Suprapubic skin (tissue), 4 donors: ENCODE measurements around the gene ST3GAL4. TPM values are rescaled to one million over a fixed set of nuclear protein-coding genes. Genes with fewer than 3 reads are reported as not detected.

ENCODE experiments used
- DNase-seq, 2 donors: peaks; one replicate each; pipeline ENCODE4 v3.0.0-alpha.2; 2019; ENCODE audit warnings: low spot score in 2 of 2
- H3K27ac ChIP-seq: fragments of 200-600 bp; sonication (generic); one replicate; pipeline ENCODE4 v1.5.1; 2019
- H3K27me3 ChIP-seq: fragments of 200-600 bp; sonication (generic); one replicate; pipeline ENCODE4 v1.5.1; 2019
- H3K36me3 ChIP-seq: fragments of 200-600 bp; sonication (generic); one replicate; pipeline ENCODE4 v1.5.1; 2019
- H3K4me1 ChIP-seq: fragments of 200-600 bp; sonication (generic); one replicate; pipeline ENCODE4 v1.5.1; 2019
- H3K4me3 ChIP-seq: fragments of 200-600 bp; sonication (generic); one replicate; pipeline ENCODE4 v1.5.1; 2019; ENCODE audit warnings: mild to moderate bottlenecking
- H3K9me3 ChIP-seq: fragments of 200-600 bp; sonication (generic); one replicate; pipeline ENCODE4 v1.5.1; 2019
- EP300 ChIP-seq: sonication (generic); formaldehyde crosslinking; IDR thresholded peaks from one replicate; pipeline ENCODE4 v1.6.1; 2017; ENCODE audit warnings: antibody characterized with exemption
- POLR2A ChIP-seq, 2 donors: fragments of 450-650 bp; IDR thresholded peaks; one replicate each; pipeline ENCODE4 v1.6.1; 2017; ENCODE audit warnings: antibody characterized with exemption in 2 of 2, mild to moderate bottlenecking in 2 of 2, moderate library complexity in 2 of 2
- POLR2AphosphoS5 ChIP-seq, 3 donors: sonication (generic); formaldehyde crosslinking; IDR thresholded peaks; one replicate each; pipeline ENCODE4 v1.6.1; 2017; ENCODE audit warnings: antibody characterized with exemption in 3 of 3
- WGBS: methylation state at CpG from one replicate; pipeline ENCODE4 v1.1.5; 2018; 5-methylcytosine and 5-hydroxymethylcytosine counted together
- total RNA-seq, 4 donors: library from RNA; depleted of rRNA; stranded (reverse); fragments of >200 nt; gene quantifications; one replicate each; pipeline ENCODE4 v1.1.0, GENCODE V29; 2016
- TF ChIP-seq, protein P1 (sequence below), 2 donors: fragments of 200-600 bp in 1 of 2; fragments of 450-650 bp in 1 of 2; sonication (generic) in 1 of 2; IDR thresholded peaks; one replicate each; pipeline ENCODE4 v1.5.1; 2016 to 2019; ENCODE audit warnings: antibody characterized with exemption in 2 of 2, mild to moderate bottlenecking in 1 of 2, moderate library complexity in 1 of 2

The ST3GAL4 gene
- total RNA-seq, 4 donors from 2014 or later, result 23.6 to 30.9 (median 26.9) TPM

DNA sequence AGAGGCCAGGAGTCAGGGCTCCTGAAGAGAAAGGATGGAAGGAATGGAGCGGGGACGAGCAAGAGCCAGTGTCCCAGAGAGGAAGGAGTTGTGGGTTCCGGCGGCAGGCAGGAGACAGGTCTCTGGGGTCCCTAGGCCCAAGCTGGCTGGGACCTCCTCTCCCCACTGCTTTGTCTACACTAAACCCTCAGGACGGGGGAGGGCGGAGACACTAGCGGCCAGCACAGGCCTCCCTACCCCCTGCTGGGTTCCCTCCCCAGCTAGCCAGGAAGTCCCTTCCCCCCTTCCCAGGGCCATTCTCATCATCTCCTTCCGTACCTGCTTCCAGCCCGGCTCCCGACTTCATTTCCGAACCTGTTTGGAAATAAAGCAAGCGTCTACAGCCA lies 79.5 kb downstream of the ST3GAL4 start:
- no peak overlapping the region for H3K4me3 ChIP-seq
- H3K27me3 ChIP-seq, result no peaks in the 10 kb centered on the region
- no peaks in the 10 kb centered on the region for H3K36me3 ChIP-seq
- TF ChIP-seq, protein P1, sequence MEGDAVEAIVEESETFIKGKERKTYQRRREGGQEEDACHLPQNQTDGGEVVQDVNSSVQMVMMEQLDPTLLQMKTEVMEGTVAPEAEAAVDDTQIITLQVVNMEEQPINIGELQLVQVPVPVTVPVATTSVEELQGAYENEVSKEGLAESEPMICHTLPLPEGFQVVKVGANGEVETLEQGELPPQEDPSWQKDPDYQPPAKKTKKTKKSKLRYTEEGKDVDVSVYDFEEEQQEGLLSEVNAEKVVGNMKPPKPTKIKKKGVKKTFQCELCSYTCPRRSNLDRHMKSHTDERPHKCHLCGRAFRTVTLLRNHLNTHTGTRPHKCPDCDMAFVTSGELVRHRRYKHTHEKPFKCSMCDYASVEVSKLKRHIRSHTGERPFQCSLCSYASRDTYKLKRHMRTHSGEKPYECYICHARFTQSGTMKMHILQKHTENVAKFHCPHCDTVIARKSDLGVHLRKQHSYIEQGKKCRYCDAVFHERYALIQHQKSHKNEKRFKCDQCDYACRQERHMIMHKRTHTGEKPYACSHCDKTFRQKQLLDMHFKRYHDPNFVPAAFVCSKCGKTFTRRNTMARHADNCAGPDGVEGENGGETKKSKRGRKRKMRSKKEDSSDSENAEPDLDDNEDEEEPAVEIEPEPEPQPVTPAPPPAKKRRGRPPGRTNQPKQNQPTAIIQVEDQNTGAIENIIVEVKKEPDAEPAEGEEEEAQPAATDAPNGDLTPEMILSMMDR (IDR thresholded peaks at IDR 0.05), result no peak
- TF ChIP-seq POLR2AphosphoS5 (IDR thresholded peaks at IDR 0.05) (no peak), EP300 (no peak), POLR2A (IDR thresholded peaks at IDR 0.05) (no peak)
- 77% methylated on average over 12 of the region's 12 CpGs for WGBS
- peaks cover 42% of the 10 kb centered on the region for H3K4me1 ChIP-seq
- DNase-seq, result no peak
- no peak overlapping the region for H3K27ac ChIP-seq
- H3K9me3 ChIP-seq, result no peaks in the 10 kb centered on the region

- 91% methylated on average over 4 of the region's 7 CpGs for WGBS
- DNase-seq, result no peak
- no peaks in the 10 kb centered on the region for H3K9me3 ChIP-seq
- peaks cover under 1% of the 10 kb centered on the region for H3K27me3 ChIP-seq
- H3K27ac ChIP-seq, result no peak overlapping the region
- no peaks in the 10 kb centered on the region for H3K36me3 ChIP-seq
- H3K4me3 ChIP-seq, result no peak overlapping the region
- peaks cover 44% of the 10 kb centered on the region for H3K4me1 ChIP-seq
- TF ChIP-seq POLR2A (IDR thresholded peaks at IDR 0.05), result no peak
- TF ChIP-seq, protein P1 (IDR thresholded peaks at IDR 0.05), result no peak
- no peak for TF ChIP-seq EP300
- TF ChIP-seq POLR2AphosphoS5 (IDR thresholded peaks at IDR 0.05), result no peak
Measured at GRCh38 chr11:126436209-126436755, 80.8 kb downstream of the ST3GAL4 start.

DNA sequence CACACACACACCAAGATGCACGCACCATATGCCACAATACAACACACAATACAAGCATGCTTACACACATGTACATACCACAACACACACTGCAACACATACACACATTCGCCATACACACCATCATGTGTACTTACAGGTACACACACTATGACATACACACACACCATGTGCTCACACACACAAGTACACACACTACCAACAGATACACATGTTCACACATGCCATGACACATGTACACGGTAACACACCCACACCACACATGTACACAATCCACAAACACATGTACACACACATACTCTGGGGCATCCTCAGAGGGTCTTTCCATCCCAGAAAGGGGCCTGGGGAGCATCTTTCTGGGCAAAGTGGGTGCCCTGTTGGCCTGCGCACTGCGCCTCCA lies 82.2 kb downstream of the ST3GAL4 start:
- DNase-seq, result no peak
- Histone ChIP-seq H3K27ac (no peak overlapping the region), H3K27me3 (peaks cover 4% of the 10 kb centered on the region), H3K4me3 (no peak overlapping the region), H3K36me3 (no peaks in the 10 kb centered on the region), H3K9me3 (no peaks in the 10 kb centered on the region), H3K4me1 (peaks cover 31% of the 10 kb centered on the region)
- TF ChIP-seq, protein P1 (IDR thresholded peaks at IDR 0.05), result no peak
- TF ChIP-seq POLR2AphosphoS5 (IDR thresholded peaks at IDR 0.05) (no peak), EP300 (no peak), POLR2A (IDR thresholded peaks at IDR 0.05) (no peak)
- 99% methylated on average over 5 of the region's 5 CpGs for WGBS

DNA sequence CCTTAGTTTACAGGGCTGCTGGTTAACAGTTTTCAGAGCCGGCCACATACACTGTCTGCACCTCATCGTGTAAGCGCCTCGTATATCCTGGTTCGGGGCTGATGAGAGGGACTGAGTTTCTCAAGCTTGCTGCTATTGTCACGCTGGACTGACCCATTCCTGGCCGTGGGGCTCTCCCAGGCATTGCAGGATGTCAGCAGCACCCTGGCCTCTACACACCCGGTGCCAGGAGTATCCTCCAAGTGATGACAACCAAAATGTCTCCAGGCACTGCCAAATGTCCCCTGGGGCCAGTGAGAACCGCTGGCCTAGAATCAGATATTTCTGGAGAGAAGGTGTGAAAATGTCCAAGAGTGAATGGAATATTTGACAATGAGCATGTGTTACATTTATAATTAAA lies 82.8 kb downstream of the ST3GAL4 start:
- DNase-seq, result no peak
- TF ChIP-seq POLR2A (IDR thresholded peaks at IDR 0.05) (no peak), EP300 (no peak), POLR2AphosphoS5 (IDR thresholded peaks at IDR 0.05) (no peak)
- TF ChIP-seq, protein P1 (IDR thresholded peaks at IDR 0.05), result no peak
- Histone ChIP-seq H3K27me3 (peaks cover 4% of the 10 kb centered on the region), H3K9me3 (no peaks in the 10 kb centered on the region), H3K27ac (no peak overlapping the region), H3K36me3 (no peaks in the 10 kb centered on the region), H3K4me1 (peaks cover 27% of the 10 kb centered on the region), H3K4me3 (no peak overlapping the region)
- 70% methylated on average over 9 of the region's 9 CpGs for WGBS

DNA sequence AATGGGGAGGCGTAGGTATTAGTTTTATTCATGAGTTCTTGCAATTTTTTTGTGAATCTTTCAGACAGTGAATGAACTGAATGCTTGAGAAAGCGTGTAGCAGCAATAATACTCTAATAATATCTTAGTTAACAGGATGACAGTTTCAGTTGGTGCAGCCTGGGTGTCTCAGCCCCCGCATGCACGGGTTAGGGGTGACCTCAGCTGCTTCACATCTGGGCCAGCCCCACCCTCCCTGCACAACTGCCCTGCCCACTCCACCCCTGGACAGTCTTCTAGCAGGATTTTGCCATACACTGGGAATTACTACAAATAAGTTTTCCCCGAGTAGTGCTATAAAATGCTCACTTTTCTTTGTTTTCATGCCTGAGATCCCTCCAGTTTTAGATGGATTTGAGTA lies 83.2 kb downstream of the ST3GAL4 start:
- H3K36me3 ChIP-seq, result no peaks in the 10 kb centered on the region
- 38% methylated on average over 5 of the region's 5 CpGs for whole genome bisulfite sequencing
- H3K27me3 ChIP-seq, result peaks cover 4% of the 10 kb centered on the region
- TF ChIP-seq POLR2A (IDR thresholded peaks at IDR 0.05) (no peak), EP300 (no peak), POLR2AphosphoS5 (IDR thresholded peaks at IDR 0.05) (no peak)
- TF ChIP-seq, protein P1 (IDR thresholded peaks at IDR 0.05), result no peak
- H3K9me3 ChIP-seq, result no peaks in the 10 kb centered on the region
- H3K27ac ChIP-seq, result no peak overlapping the region
- DNase-seq, result no peak
- H3K4me1 ChIP-seq, result peaks cover 26% of the 10 kb centered on the region
- no peak overlapping the region for H3K4me3 ChIP-seq
